Endothelial cell of umbilical vein (primary cell): Measurements from ENCODE around the gene TPRKB. TPM values are rescaled to one million over a fixed set of nuclear protein-coding genes. Genes with fewer than 3 reads are reported as not detected.

Experiments
- BruUV-seq: library from RNA; stranded (reverse); fragments of 400-500 nt; replicated peaks from 2 replicates; lab custom pipeline; 2021; lab: Mats Ljungman, UMichigan
- CTCF ChIA-PET: fragments of 300-600, 350-600 bp; sonication (Branson Sonifier 250); formaldehyde crosslinking; loops from one replicate; lab custom pipeline; 2021; ENCODE audit warnings: antibody characterized with exemption, inconsistent platforms; lab: Charles Lee
- POLR2A ChIA-PET: fragments of 300-600, 350-600 bp; sonication (Branson Sonifier 250); formaldehyde crosslinking; loops from one replicate; lab custom pipeline; 2021; ENCODE audit warnings: antibody characterized with exemption, inconsistent platforms; lab: Charles Lee
- DNase-seq: peaks from one replicate; pipeline ENCODE4 v3.0.0-alpha.2; 2011; ENCODE audit warnings: low read depth, low spot score
- FAIRE-seq: peaks from 2 replicates; lab custom pipeline; 2011; peaks lifted over from hg19 to GRCh38; lab: Jason Lieb, UNC
- H2AFZ ChIP-seq: 2 replicates; pipeline ENCODE4 v1.6.0; 2012; ENCODE audit warnings: low read depth, low read length, control low read depth, inconsistent platforms
- H3K27ac ChIP-seq: 2 replicates; pipeline ENCODE4 v1.5.1; 2011; ENCODE audit warnings: low read depth, mild to moderate bottlenecking, control low read depth, low read length, moderate library complexity; ENCODE audit not compliant: insufficient read depth
- H3K27me3 ChIP-seq, 2 experiments: 2 replicates each; pipeline versions ENCODE4 v1.6.0 to v1.6.1; 2011; ENCODE audit warnings: low read length in 2 of 2, mixed read lengths in 1 of 2; ENCODE audit not compliant: control insufficient read depth in 2 of 2, insufficient read depth in 2 of 2
- H3K36me3 ChIP-seq, 2 experiments: 2 replicates in 1 of 2; 3 replicates in 1 of 2; pipeline ENCODE4 v1.5.1; 2011; ENCODE audit warnings: low read length in 2 of 2, mild to moderate bottlenecking in 1 of 2, moderate library complexity in 1 of 2; ENCODE audit not compliant: control insufficient read depth in 2 of 2, insufficient read depth in 2 of 2; ENCODE audit errors: extremely low read depth in 1 of 2
- H3K4me1 ChIP-seq: 3 replicates; pipeline ENCODE4 v1.5.1; 2011; ENCODE audit warnings: mild to moderate bottlenecking, low read length; ENCODE audit not compliant: control insufficient read depth, insufficient read depth; ENCODE audit errors: extremely low read depth
- H3K4me2 ChIP-seq: 2 replicates; pipeline ENCODE4 v1.6.1; 2011; ENCODE audit warnings: low read length, control low read depth, mixed read lengths; ENCODE audit not compliant: insufficient read depth
- H3K4me3 ChIP-seq, 3 experiments: fragments of 200-600 bp in 1 of 3; sonication (generic), shearing (Covaris generic) in 1 of 3; replicated peaks in 1 of 3; 2 replicates each; pipeline ENCODE4 v1.5.1; 2011 to 2016; ENCODE audit warnings: control low read depth in 3 of 3, low read length in 3 of 3, mild to moderate bottlenecking in 2 of 3, inconsistent platforms in 1 of 3, low read depth in 1 of 3, moderate library complexity in 1 of 3; ENCODE audit not compliant: insufficient read depth in 1 of 3
- H3K79me2 ChIP-seq: 2 replicates; pipeline ENCODE4 v1.6.0; 2012; ENCODE audit warnings: low read length, inconsistent platforms; ENCODE audit not compliant: control insufficient read depth, insufficient read depth
- H3K9ac ChIP-seq: replicated peaks from 2 replicates; pipeline ENCODE3; 2011; ENCODE audit warnings: low read length, control low read depth; ENCODE audit not compliant: insufficient read depth; ENCODE audit errors: extremely low read depth
- H3K9me1 ChIP-seq: replicated peaks from 3 replicates; pipeline ENCODE4 v1.6.0; 2011; ENCODE audit warnings: mild to moderate bottlenecking, low read length; ENCODE audit not compliant: control insufficient read depth, insufficient read depth; ENCODE audit errors: extremely low read depth
- H3K9me3 ChIP-seq: replicated peaks from 2 replicates; pipeline ENCODE4 v1.5.1; 2012; ENCODE audit warnings: low read length, inconsistent platforms; ENCODE audit not compliant: control insufficient read depth, insufficient read depth
- H4K20me1 ChIP-seq: replicated peaks from 2 replicates; pipeline ENCODE3; 2011; ENCODE audit warnings: mild to moderate bottlenecking, low read length; ENCODE audit not compliant: control insufficient read depth, insufficient read depth; ENCODE audit errors: extremely low read depth
- EZH2 ChIP-seq: IDR thresholded peaks from 2 replicates; pipeline ENCODE4 v1.6.1; 2012; ENCODE audit warnings: borderline replicate concordance, low read depth, mild to moderate bottlenecking, moderate library complexity, low read length, inconsistent platforms; ENCODE audit not compliant: severe bottlenecking
- FOS ChIP-seq: IDR thresholded peaks from 2 replicates; pipeline ENCODE4 v1.6.1; 2011; ENCODE audit warnings: mild to moderate bottlenecking, low read length, moderate library complexity, borderline replicate concordance; ENCODE audit not compliant: insufficient read depth
- GATA2 ChIP-seq: IDR thresholded peaks from 2 replicates; pipeline ENCODE4 v1.7.0; 2011; ENCODE audit warnings: low read depth, mild to moderate bottlenecking, moderate library complexity, mixed read lengths, low read length; ENCODE audit not compliant: insufficient read length, insufficient read depth
- JUN ChIP-seq: IDR thresholded peaks from 2 replicates; pipeline ENCODE4 v1.6.1; 2011; ENCODE audit warnings: borderline replicate concordance, low read depth; ENCODE audit not compliant: insufficient read length, insufficient read depth
- MYC ChIP-seq: IDR thresholded peaks from one replicate; pipeline ENCODE4 v1.6.1; 2011; ENCODE audit warnings: mild to moderate bottlenecking, low read depth, low read length
- POLR2A ChIP-seq: IDR thresholded peaks from 2 replicates; pipeline ENCODE4 v1.6.1; 2012; ENCODE audit warnings: low read depth, mild to moderate bottlenecking, control low read depth, low read length
- POLR2AphosphoS5 ChIP-seq: IDR thresholded peaks from 2 replicates; pipeline ENCODE4 v1.6.1; 2012; ENCODE audit warnings: low read depth, mild to moderate bottlenecking, control low read depth, low read length, moderate library complexity; ENCODE audit not compliant: insufficient read depth
- dilution Hi-C: fragments of 300-500 bp; cut with MboI; formaldehyde crosslinking; loops from one replicate; pipeline ENCODE4 v1.15.0; 2019; ENCODE audit warnings: low sequenced_read_pairs; ENCODE audit not compliant: extremely low pct_ligation_motif_present
- intact Hi-C: fragments of 100-400 bp; cut with micrococcal nuclease; formaldehyde crosslinking; loops from one replicate; pipeline ENCODE4 v1.10.0; 2022
- polyA plus RNA-seq, 4 experiments: library from polyadenylated mRNA; depleted of rRNA in 3 of 4; stranded (reverse) in 3 of 4; unstranded in 1 of 4; fragments of >200 nt; gene quantifications; 2 replicates each; pipeline versions ENCODE4 v1.2.1 to v1.2.3, GENCODE V29; 2011 to 2012; ENCODE audit warnings: missing spikeins in 1 of 4
- total RNA-seq: library from RNA; stranded (reverse); gene quantifications from 2 replicates; pipeline ENCODE4 v1.2.3, GENCODE V29; 2021
- TF ChIP-seq, protein P1 (sequence below): IDR thresholded peaks from 2 replicates; pipeline ENCODE4 v1.6.1; 2011; ENCODE audit not compliant: insufficient read depth, insufficient read length
- TF ChIP-seq, protein P2 (sequence below), 2 donors: IDR thresholded peaks; 1 replicate in 1 of 2; 2 replicates in 1 of 2; pipeline ENCODE4 v1.5.1; 2011; ENCODE audit warnings: low read length in 2 of 2, mild to moderate bottlenecking in 2 of 2, moderate library complexity in 2 of 2, control low read depth in 1 of 2, inconsistent platforms in 1 of 2, low read depth in 1 of 2; ENCODE audit not compliant: insufficient read depth in 1 of 2; ENCODE audit errors: extremely low read depth in 1 of 2

TPRKB gene
- total and polyA plus RNA-seq, 2 donors (not counting 3 experiments of a cell fraction or from before 2014, with no cell fraction given), result 27.1 to 36.1 TPM

DNA sequence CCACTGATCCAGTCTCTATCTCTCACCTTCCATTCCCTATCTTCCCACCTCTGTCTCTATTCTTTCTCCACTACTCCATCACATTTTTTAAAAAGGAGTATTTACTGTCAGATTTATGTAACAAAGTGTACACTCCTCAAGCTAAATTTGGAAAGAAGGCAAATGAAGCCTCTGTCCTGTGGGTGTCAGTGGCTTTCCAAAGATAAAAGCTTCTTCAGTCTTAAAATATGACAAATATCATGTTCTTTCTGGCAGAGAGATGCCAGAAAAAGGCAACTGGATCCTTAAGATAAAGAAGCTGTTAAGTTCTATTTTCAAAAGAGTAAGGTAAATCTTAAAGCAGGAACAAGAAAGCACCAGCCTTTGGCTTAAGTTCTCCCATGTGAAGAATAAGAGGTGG lies 35.7 kb upstream of the TPRKB start:
- ChIA-PET CTCF (interaction anchor here (0.6 to 0.8 kb wide), 2 partner anchors 9 to 353 kb away, joined by 3 read pairs; no protein-coding TSS in a partner anchor), POLR2A (no interaction called here)
- TF ChIP-seq GATA2, result no peak
- TF ChIP-seq, protein P1, sequence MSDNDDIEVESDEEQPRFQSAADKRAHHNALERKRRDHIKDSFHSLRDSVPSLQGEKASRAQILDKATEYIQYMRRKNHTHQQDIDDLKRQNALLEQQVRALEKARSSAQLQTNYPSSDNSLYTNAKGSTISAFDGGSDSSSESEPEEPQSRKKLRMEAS, result no peak
- no peak for TF ChIP-seq MYC
- H3K36me3 ChIP-seq, result peaks cover 15 to 23% of the 10 kb centered on the region in 2 experiments
- no peaks in the 10 kb centered on the region for H3K9me1 ChIP-seq
- H3K4me3 ChIP-seq, result no peak overlapping the region
- DNase-seq, result no peak
- H3K4me2 ChIP-seq, result no peak overlapping the region
- intact Hi-C loops, result no loop called here
- no peak overlapping the region for H2AFZ ChIP-seq
- H3K79me2 ChIP-seq, result peaks cover 4% of the 10 kb centered on the region
- no peaks in the 10 kb centered on the region for H3K9me3 ChIP-seq
- H3K9ac ChIP-seq, result no peak overlapping the region
- H3K4me1 ChIP-seq, result no peaks in the 10 kb centered on the region
- no TSS peak for BruUV-seq
- H4K20me1 ChIP-seq, result no peaks in the 10 kb centered on the region
- H3K27me3 ChIP-seq, result no peaks in the 10 kb centered on the region
- no peak for FAIRE-seq
- dilution Hi-C loops, result no loop called here
- no peak overlapping the region for H3K27ac ChIP-seq

DNA sequence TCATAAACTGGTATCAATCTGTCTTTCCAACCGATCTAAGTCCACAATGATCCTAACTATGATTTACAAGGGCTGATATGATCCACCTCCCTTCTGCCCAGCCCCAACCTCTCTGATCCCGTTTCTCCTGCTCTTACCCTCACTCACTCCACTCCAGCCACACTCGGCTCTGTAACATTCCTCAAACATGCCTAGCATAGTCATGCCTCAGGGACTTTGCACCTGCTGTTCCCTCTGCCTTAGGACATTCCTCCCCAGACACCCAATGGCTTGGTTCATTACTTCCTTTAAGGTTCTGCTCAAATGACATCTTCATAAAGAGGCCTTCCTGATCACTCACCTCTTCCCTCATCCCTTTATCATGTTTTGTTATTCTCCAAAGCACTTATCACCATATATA lies 33.6 kb upstream of the TPRKB start:
- DNase-seq (no peak), FAIRE-seq (no peak)
- H3K79me2 ChIP-seq, result peaks cover 2% of the 10 kb centered on the region
- no peak overlapping the region for H3K4me3 ChIP-seq
- no TSS peak for BruUV-seq
- dilution Hi-C loops, result no loop called here
- H3K36me3 ChIP-seq, result peaks cover 15 to 29% of the 10 kb centered on the region in 2 experiments
- CTCF ChIA-PET, result no interaction called here
- H3K4me2 ChIP-seq, result no peak overlapping the region
- H2AFZ ChIP-seq, result no peak overlapping the region
- intact Hi-C loops, result no loop called here
- H3K9ac ChIP-seq, result no peak overlapping the region
- no peaks in the 10 kb centered on the region for H4K20me1 ChIP-seq
- POLR2A ChIA-PET, result no interaction called here
- no peak overlapping the region for H3K27ac ChIP-seq
- H3K4me1 ChIP-seq, result no peaks in the 10 kb centered on the region
- no peaks in the 10 kb centered on the region for H3K9me1 ChIP-seq
- no peaks in the 10 kb centered on the region for H3K9me3 ChIP-seq
- H3K27me3 ChIP-seq, result no peaks in the 10 kb centered on the region
- TF ChIP-seq, protein P2, sequence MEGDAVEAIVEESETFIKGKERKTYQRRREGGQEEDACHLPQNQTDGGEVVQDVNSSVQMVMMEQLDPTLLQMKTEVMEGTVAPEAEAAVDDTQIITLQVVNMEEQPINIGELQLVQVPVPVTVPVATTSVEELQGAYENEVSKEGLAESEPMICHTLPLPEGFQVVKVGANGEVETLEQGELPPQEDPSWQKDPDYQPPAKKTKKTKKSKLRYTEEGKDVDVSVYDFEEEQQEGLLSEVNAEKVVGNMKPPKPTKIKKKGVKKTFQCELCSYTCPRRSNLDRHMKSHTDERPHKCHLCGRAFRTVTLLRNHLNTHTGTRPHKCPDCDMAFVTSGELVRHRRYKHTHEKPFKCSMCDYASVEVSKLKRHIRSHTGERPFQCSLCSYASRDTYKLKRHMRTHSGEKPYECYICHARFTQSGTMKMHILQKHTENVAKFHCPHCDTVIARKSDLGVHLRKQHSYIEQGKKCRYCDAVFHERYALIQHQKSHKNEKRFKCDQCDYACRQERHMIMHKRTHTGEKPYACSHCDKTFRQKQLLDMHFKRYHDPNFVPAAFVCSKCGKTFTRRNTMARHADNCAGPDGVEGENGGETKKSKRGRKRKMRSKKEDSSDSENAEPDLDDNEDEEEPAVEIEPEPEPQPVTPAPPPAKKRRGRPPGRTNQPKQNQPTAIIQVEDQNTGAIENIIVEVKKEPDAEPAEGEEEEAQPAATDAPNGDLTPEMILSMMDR (IDR thresholded peaks at IDR 0.05; ENCODE audit: extremely low read depth in 1 of 2, insufficient read depth in 1 of 2, low read depth in 1 of 2, low read length in 2 of 2), result no peak
- TF ChIP-seq JUN (no peak), EZH2 (no peak), POLR2AphosphoS5 (no peak), FOS (no peak), GATA2 (no peak), POLR2A (no peak), MYC (no peak)
- TF ChIP-seq, protein P1, result no peak
